AG09309 (cell line): ENCODE measurements around the gene ENTPD6.
"Not testable (repeated sequence)": the region's sequence is repeated elsewhere in the genome, so short reads cannot be mapped to it uniquely, and the experiment has no call there.

Experiments
- DNase-seq: peaks from one replicate; pipeline ENCODE4 v3.0.0-alpha.2; 2010; ENCODE audit warnings: low read depth
- H3K4me3 ChIP-seq: 2 replicates; pipeline ENCODE4 v1.5.1; 2011; ENCODE audit warnings: mild to moderate bottlenecking, low read depth, low read length, moderate library complexity; ENCODE audit not compliant: control insufficient read depth
- TF ChIP-seq, protein P1 (sequence below): IDR thresholded peaks from 2 replicates; pipeline ENCODE4 v1.5.1; 2011; ENCODE audit warnings: mild to moderate bottlenecking, low read depth, low read length, inconsistent platforms; ENCODE audit not compliant: insufficient read depth, control insufficient read depth; ENCODE audit errors: missing control alignments

Gene ENTPD6

GRCh38 chr20:25158043-25158442 lies 37.5 kb upstream of the ENTPD6 start:
- no peak overlapping the region for H3K4me3 ChIP-seq
- no peak for DNase-seq

GRCh38 chr20:25160467-25160866 lies 35.0 kb upstream of the ENTPD6 start:
- TF ChIP-seq, protein P1, sequence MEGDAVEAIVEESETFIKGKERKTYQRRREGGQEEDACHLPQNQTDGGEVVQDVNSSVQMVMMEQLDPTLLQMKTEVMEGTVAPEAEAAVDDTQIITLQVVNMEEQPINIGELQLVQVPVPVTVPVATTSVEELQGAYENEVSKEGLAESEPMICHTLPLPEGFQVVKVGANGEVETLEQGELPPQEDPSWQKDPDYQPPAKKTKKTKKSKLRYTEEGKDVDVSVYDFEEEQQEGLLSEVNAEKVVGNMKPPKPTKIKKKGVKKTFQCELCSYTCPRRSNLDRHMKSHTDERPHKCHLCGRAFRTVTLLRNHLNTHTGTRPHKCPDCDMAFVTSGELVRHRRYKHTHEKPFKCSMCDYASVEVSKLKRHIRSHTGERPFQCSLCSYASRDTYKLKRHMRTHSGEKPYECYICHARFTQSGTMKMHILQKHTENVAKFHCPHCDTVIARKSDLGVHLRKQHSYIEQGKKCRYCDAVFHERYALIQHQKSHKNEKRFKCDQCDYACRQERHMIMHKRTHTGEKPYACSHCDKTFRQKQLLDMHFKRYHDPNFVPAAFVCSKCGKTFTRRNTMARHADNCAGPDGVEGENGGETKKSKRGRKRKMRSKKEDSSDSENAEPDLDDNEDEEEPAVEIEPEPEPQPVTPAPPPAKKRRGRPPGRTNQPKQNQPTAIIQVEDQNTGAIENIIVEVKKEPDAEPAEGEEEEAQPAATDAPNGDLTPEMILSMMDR: no peak
- no peak for DNase-seq
- no peak overlapping the region for H3K4me3 ChIP-seq

More at GRCh38 chr20:25158043-25158442, 37.5 kb upstream of the ENTPD6 start:
- TF ChIP-seq, protein P1: no peak

GRCh38 chr20:25160897-25161296 lies 34.6 kb upstream of the ENTPD6 start:
- no peak overlapping the region for H3K4me3 ChIP-seq
- TF ChIP-seq, protein P1: no peak
- no peak for DNase-seq

DNA sequence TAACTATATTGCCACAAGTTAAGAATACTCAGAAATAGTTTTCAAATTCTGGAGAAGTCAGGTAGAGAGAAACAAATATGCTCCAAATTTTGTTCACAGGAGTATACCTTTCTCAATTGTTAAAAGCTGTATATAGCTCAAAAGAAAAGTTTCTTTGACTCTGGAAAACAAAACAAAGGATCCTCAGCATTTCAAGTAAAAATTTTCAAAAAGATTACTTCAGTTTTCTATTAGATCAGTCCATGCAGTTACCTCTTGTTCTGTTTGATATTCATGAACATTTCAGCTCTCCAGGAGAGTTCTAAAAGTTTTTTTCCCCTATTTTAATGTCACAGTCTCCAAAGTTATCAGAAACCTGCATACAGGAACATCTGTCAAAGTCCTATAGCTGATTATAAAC lies 30.4 kb upstream of the ENTPD6 start:
- no peak overlapping the region for H3K4me3 ChIP-seq
- DNase-seq: no peak
- TF ChIP-seq, protein P1: no peak

DNA sequence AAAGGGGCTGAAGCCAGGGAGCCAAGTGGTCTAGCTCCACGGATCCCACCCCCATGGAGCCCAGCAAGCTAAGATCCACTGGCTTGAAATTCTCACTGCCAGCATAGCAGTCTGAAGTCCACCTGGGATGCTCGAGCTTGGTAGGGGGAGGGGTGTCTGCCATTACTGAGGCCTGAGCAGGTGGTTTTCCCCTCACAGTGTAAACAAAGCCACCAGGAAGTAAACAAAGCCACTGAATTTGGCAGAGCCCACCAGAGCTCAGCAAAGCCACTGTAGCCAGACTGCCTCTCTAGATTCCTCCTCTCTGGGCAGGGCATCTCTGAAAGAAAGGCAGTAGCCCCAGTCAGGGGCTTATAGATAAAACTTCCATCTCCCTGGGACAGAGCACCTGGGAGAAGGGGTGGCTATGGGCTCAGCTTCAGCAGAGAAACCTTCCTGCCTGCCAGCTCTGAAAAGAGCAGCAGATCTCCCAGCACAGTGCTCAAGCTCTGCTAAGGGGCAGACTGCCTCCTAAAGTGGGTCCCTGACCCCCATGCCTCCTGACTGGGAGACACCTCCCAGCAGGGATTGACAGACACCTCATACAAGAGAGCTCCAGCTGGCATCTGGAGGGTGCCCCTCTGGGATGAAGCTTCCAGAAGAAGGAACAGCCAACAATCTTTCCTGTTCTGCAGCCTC lies 29.3 kb upstream of the ENTPD6 start:
- H3K4me3 ChIP-seq, DNase-seq: not testable (repeated sequence)

GRCh38 chr20:25173321-25173720 lies 22.2 kb upstream of the ENTPD6 start:
- DNase-seq: no peak

GRCh38 chr20:25173886-25174308 lies 21.6 kb upstream of the ENTPD6 start:
- H3K4me3 ChIP-seq: no peak overlapping the region
- TF ChIP-seq, protein P1: no peak
- DNase-seq: no peak

More at GRCh38 chr20:25173321-25173720, 22.2 kb upstream of the ENTPD6 start:
- H3K4me3 ChIP-seq: no peak overlapping the region
- TF ChIP-seq, protein P1: no peak
